AG08395 (cell line): Measurements from ENCODE around the gene ALOX15.
"Not testable (repeated sequence)": the region's sequence is repeated elsewhere in the genome, so short reads cannot be mapped to it uniquely, and the experiment has no call there.

ENCODE experiments used
- DNase-seq: peaks from one replicate; pipeline ENCODE4 v3.0.0; 2012; ENCODE audit warnings: mixed read lengths, low spot score

The ALOX15 gene

GRCh38 chr17:4617590-4618351 lies 23.7 kb downstream of the ALOX15 start:
- DNase-seq: no peak

GRCh38 chr17:4617090-4617489 lies 24.4 kb downstream of the ALOX15 start:
- no peak for DNase-seq

- no peak for DNase-seq
Observed at GRCh38 chr17:4616476-4616875, 25.0 kb downstream of the ALOX15 start.

- no peak for DNase-seq
Observed at GRCh38 chr17:4610656-4611055, 30.8 kb downstream of the ALOX15 start.

- no peak for DNase-seq
Observed at GRCh38 chr17:4610162-4610561, 31.3 kb downstream of the ALOX15 start.

GRCh38 chr17:4609761-4610160 lies 31.7 kb downstream of the ALOX15 start:
- DNase-seq: no peak

GRCh38 chr17:4607773-4608187 lies 33.7 kb downstream of the ALOX15 start:
- DNase-seq: peak; percentile 42

GRCh38 chr17:4607261-4607741 lies 34.2 kb downstream of the ALOX15 start:
- DNase-seq: no peak

GRCh38 chr17:4605826-4606225 lies 35.7 kb downstream of the ALOX15 start:
- DNase-seq: no peak

- DNase-seq: not testable (repeated sequence)
Observed at GRCh38 chr17:4604736-4605135, 36.7 kb downstream of the ALOX15 start.

- DNase-seq: peak; percentile 41
Observed at GRCh38 chr17:4604111-4604644, 37.3 kb downstream of the ALOX15 start.

GRCh38 chr17:4602041-4602440 lies 39.4 kb downstream of the ALOX15 start:
- no peak for DNase-seq

GRCh38 chr17:4601326-4601725 lies 40.2 kb downstream of the ALOX15 start:
- DNase-seq: no peak

- no peak for DNase-seq
Observed at GRCh38 chr17:4600563-4600962, 40.9 kb downstream of the ALOX15 start.

- no peak for DNase-seq
Observed at GRCh38 chr17:4599505-4600281, 41.8 kb downstream of the ALOX15 start.

- DNase-seq: no peak
Observed at GRCh38 chr17:4598776-4599504, 42.5 kb downstream of the ALOX15 start.

GRCh38 chr17:4597975-4598374 lies 43.5 kb downstream of the ALOX15 start:
- no peak for DNase-seq

- DNase-seq: no peak
Observed at GRCh38 chr17:4596636-4597380, 44.7 kb downstream of the ALOX15 start.

- not testable (repeated sequence) for DNase-seq
Observed at GRCh38 chr17:4595685-4596342, 45.7 kb downstream of the ALOX15 start.

- DNase-seq: no peak
Observed at GRCh38 chr17:4594931-4595684, 46.4 kb downstream of the ALOX15 start.
